NCI-H748 treated with DMSO at 0.1 percent for 48 hours (cell line): ENCODE measurements around the gene TRPC4.
A peak's percentile ranks its signal among the peaks of the same experiment; 100 is the strongest.

Experiments used
- DNase-seq: peaks from one replicate; lab custom pipeline; 2025; lab: John Stamatoyannopoulos, UW

Gene TRPC4

GRCh38 chr13:37657134-37657533 lies 212.4 kb downstream of the TRPC4 start:
- DNase-seq, result no peak

- no peak for DNase-seq
These were observed 213.2 kb downstream of the TRPC4 start for GRCh38 chr13:37656247-37656940.

GRCh38 chr13:37652596-37652995 lies 217.0 kb downstream of the TRPC4 start:
- no peak for DNase-seq

- DNase-seq, result no peak
These were observed 217.7 kb downstream of the TRPC4 start for GRCh38 chr13:37651891-37652290.

- DNase-seq, result no peak
These were observed 221.0 kb downstream of the TRPC4 start for GRCh38 chr13:37648609-37649008.

- no peak for DNase-seq
These were observed 222.4 kb downstream of the TRPC4 start for GRCh38 chr13:37647031-37647650.

GRCh38 chr13:37646531-37646930 lies 223.0 kb downstream of the TRPC4 start:
- DNase-seq, result no peak

GRCh38 chr13:37645181-37645740 lies 224.3 kb downstream of the TRPC4 start:
- no peak for DNase-seq

- DNase-seq, result no peak
These were observed 228.2 kb downstream of the TRPC4 start for GRCh38 chr13:37641391-37641790.

- DNase-seq, result peak; percentile 51
These were observed 229.1 kb downstream of the TRPC4 start for GRCh38 chr13:37640499-37640898.

GRCh38 chr13:37636701-37637100 lies 232.9 kb downstream of the TRPC4 start:
- DNase-seq, result no peak

GRCh38 chr13:37632294-37632693 lies 237.3 kb downstream of the TRPC4 start:
- no peak for DNase-seq

GRCh38 chr13:37627428-37627827 lies 242.1 kb downstream of the TRPC4 start:
- DNase-seq, result peak; percentile 76

GRCh38 chr13:37621811-37622361 lies 247.7 kb downstream of the TRPC4 start:
- no peak for DNase-seq

GRCh38 chr13:37618554-37618953 lies 251.0 kb downstream of the TRPC4 start:
- no peak for DNase-seq

- no peak for DNase-seq
These were observed 252.4 kb downstream of the TRPC4 start for GRCh38 chr13:37617173-37617572.

GRCh38 chr13:37616131-37616530 lies 253.4 kb downstream of the TRPC4 start:
- DNase-seq, result no peak

- no peak for DNase-seq
These were observed 254.3 kb downstream of the TRPC4 start for GRCh38 chr13:37615276-37615675.

- DNase-seq, result no peak
These were observed 255.9 kb downstream of the TRPC4 start for GRCh38 chr13:37613638-37614037.

- DNase-seq, result no peak
These were observed 256.3 kb downstream of the TRPC4 start for GRCh38 chr13:37613236-37613635.

- DNase-seq, result no peak
These were observed 260.7 kb downstream of the TRPC4 start for GRCh38 chr13:37608750-37609339.

GRCh38 chr13:37602733-37603381 lies 266.7 kb downstream of the TRPC4 start:
- DNase-seq, result peak; percentile 39
